HEK293 (cell line): ENCODE measurements around the gene AKAP6.

Experiments used
- CTCF ChIA-PET: fragments of 350-600 bp; formaldehyde crosslinking; extraction: SDS; loops from one replicate; lab custom pipeline; 2021; ENCODE audit warnings: antibody characterized with exemption; lab: Yijun Ruan, JAX
- POLR2A ChIA-PET: fragments of 300-600 bp; formaldehyde crosslinking; extraction: SDS; loops from one replicate; lab custom pipeline; 2020; ENCODE audit warnings: antibody characterized with exemption, inconsistent platforms; lab: Yijun Ruan, JAX
- H3K27ac ChIP-seq: fragments of 200-500 bp; sonication (Bioruptor generic); 2 replicates; pipeline ENCODE4 v1.5.1; 2014; ENCODE audit warnings: low read depth, low read length, control low read depth, inconsistent platforms; ENCODE audit errors: extremely low read depth
- H3K36me3 ChIP-seq, 2 experiments: fragments of 200-500 bp in 1 of 2; sonication (Bioruptor generic) in 1 of 2; 1 replicate in 1 of 2; 2 replicates in 1 of 2; pipeline ENCODE4 v1.5.1; 2014 to 2017; ENCODE audit warnings: inconsistent platforms in 2 of 2, low read length in 2 of 2; ENCODE audit not compliant: control insufficient read depth in 2 of 2, insufficient read depth in 1 of 2
- H3K4me1 ChIP-seq: fragments of 200-500 bp; sonication (Bioruptor generic); 2 replicates; pipeline ENCODE4 v1.5.1; 2014; ENCODE audit warnings: mild to moderate bottlenecking, low read length, inconsistent platforms; ENCODE audit not compliant: control insufficient read depth, insufficient read depth
- H3K4me3 ChIP-seq: 2 replicates; pipeline ENCODE4 v1.5.1; 2011; ENCODE audit warnings: low read depth, mild to moderate bottlenecking, control low read depth, low read length, moderate library complexity
- H3K9me3 ChIP-seq: fragments of 200-500 bp; sonication (Bioruptor generic); 2 replicates; pipeline ENCODE4 v1.5.1; 2014; ENCODE audit warnings: low read depth, low read length, inconsistent platforms; ENCODE audit not compliant: control insufficient read depth, insufficient read depth
- FEZF1 ChIP-seq: fragments of 450-650 bp; formaldehyde crosslinking; IDR thresholded peaks from 2 replicates; pipeline ENCODE4 v1.5.1; 2016; ENCODE audit warnings: missing biosample characterization, missing genetic modification characterization
- GLI2 ChIP-seq: fragments of 450-650 bp; formaldehyde crosslinking; IDR thresholded peaks from 2 replicates; pipeline ENCODE4; 2017; ENCODE audit warnings: missing biosample characterization, missing genetic modification characterization, low read depth, borderline replicate concordance
- GLIS1 ChIP-seq: fragments of 450-650 bp; formaldehyde crosslinking; IDR thresholded peaks from 2 replicates; pipeline ENCODE4 v1.5.1; 2016; ENCODE audit warnings: missing biosample characterization, missing genetic modification characterization
- KLF8 ChIP-seq: fragments of 450-650 bp; formaldehyde crosslinking; IDR thresholded peaks from 2 replicates; pipeline ENCODE4 v1.5.1; 2016; ENCODE audit warnings: missing biosample characterization, missing genetic modification characterization
- MZF1 ChIP-seq: fragments of 450-650 bp; formaldehyde crosslinking; IDR thresholded peaks from 2 replicates; pipeline ENCODE4 v1.5.1; 2017; ENCODE audit warnings: missing biosample characterization, missing genetic modification characterization, borderline replicate concordance
- PRDM6 ChIP-seq: fragments of 450-650 bp; formaldehyde crosslinking; IDR thresholded peaks from 2 replicates; pipeline ENCODE4 v1.5.1; 2017; ENCODE audit warnings: missing biosample characterization, missing genetic modification characterization
- REST ChIP-seq: fragments of 450-650 bp; formaldehyde crosslinking; IDR thresholded peaks from 2 replicates; pipeline ENCODE4 v1.5.1; 2016; ENCODE audit warnings: missing biosample characterization, missing genetic modification characterization
- ZBTB10 ChIP-seq: fragments of 450-650 bp; formaldehyde crosslinking; IDR thresholded peaks from 2 replicates; pipeline ENCODE4 v1.5.1; 2016; ENCODE audit warnings: missing biosample characterization, missing genetic modification characterization
- ZBTB17 ChIP-seq: fragments of 450-650 bp; formaldehyde crosslinking; IDR thresholded peaks from 2 replicates; pipeline ENCODE4 v1.5.1; 2016; ENCODE audit warnings: missing biosample characterization, missing genetic modification characterization
- ZFP37 ChIP-seq: fragments of 450-650 bp; formaldehyde crosslinking; IDR thresholded peaks from 2 replicates; pipeline ENCODE4 v1.5.1; 2016; ENCODE audit warnings: missing biosample characterization, missing genetic modification characterization
- ZNF112 ChIP-seq: fragments of 450-650 bp; formaldehyde crosslinking; IDR thresholded peaks from 2 replicates; pipeline ENCODE4 v1.5.0; 2017; ENCODE audit warnings: missing biosample characterization, missing genetic modification characterization
- ZNF133 ChIP-seq: fragments of 450-650 bp; formaldehyde crosslinking; IDR thresholded peaks from 2 replicates; pipeline ENCODE4 v1.5.1; 2016; ENCODE audit warnings: missing biosample characterization, missing genetic modification characterization
- ZNF146 ChIP-seq: fragments of 450-650 bp; formaldehyde crosslinking; IDR thresholded peaks from 2 replicates; pipeline ENCODE4 v1.5.1; 2016; ENCODE audit warnings: missing biosample characterization, missing genetic modification characterization
- ZNF148 ChIP-seq: fragments of 450-650 bp; formaldehyde crosslinking; IDR thresholded peaks from 2 replicates; pipeline ENCODE4 v1.5.0; 2017; ENCODE audit warnings: missing biosample characterization, missing genetic modification characterization, borderline replicate concordance
- ZNF2 ChIP-seq: fragments of 450-650 bp; formaldehyde crosslinking; IDR thresholded peaks from 2 replicates; pipeline ENCODE4 v1.5.1; 2016; ENCODE audit warnings: missing biosample characterization, missing genetic modification characterization
- ZNF341 ChIP-seq: fragments of 450-650 bp; formaldehyde crosslinking; IDR thresholded peaks from 2 replicates; pipeline ENCODE4; 2016; ENCODE audit warnings: low read depth, missing biosample characterization, missing genetic modification characterization
- ZNF416 ChIP-seq: fragments of 450-650 bp; formaldehyde crosslinking; IDR thresholded peaks from 2 replicates; pipeline ENCODE4 v1.5.1; 2016; ENCODE audit warnings: missing biosample characterization, missing genetic modification characterization
- ZNF692 ChIP-seq: fragments of 450-650 bp; formaldehyde crosslinking; IDR thresholded peaks from 2 replicates; pipeline ENCODE4 v1.5.1; 2016; ENCODE audit warnings: missing biosample characterization, missing genetic modification characterization
- ZNF837 ChIP-seq: fragments of 450-650 bp; formaldehyde crosslinking; IDR thresholded peaks from 2 replicates; pipeline ENCODE4 v1.5.1; 2016; ENCODE audit warnings: missing biosample characterization, missing genetic modification characterization
- ZSCAN30 ChIP-seq: fragments of 450-650 bp; IDR thresholded peaks from 2 replicates; pipeline ENCODE4 v1.5.1; 2018; ENCODE audit warnings: missing biosample characterization, mild to moderate bottlenecking, missing genetic modification characterization, moderate library complexity

AKAP6 gene

GRCh38 chr14:32820682-32821081 lies 491.6 kb downstream of the AKAP6 start:
- no peaks in the 10 kb centered on the region; the same call in 1 of the 2 replicates for H3K4me1 ChIP-seq
- no peak overlapping the region for H3K27ac ChIP-seq
- CTCF ChIA-PET, result no interaction called here
- TF ChIP-seq ZNF416, result no peak
- no peak for TF ChIP-seq ZNF341
- no peak for TF ChIP-seq ZBTB10 (tag by site-specific recombination)
- no peak for TF ChIP-seq ZSCAN30
- TF ChIP-seq ZNF837, result no peak
- TF ChIP-seq ZNF692, result no peak
- TF ChIP-seq GLI2 (tag by site-specific recombination), result no peak
- TF ChIP-seq ZNF112 (tag by site-specific recombination), result no peak
- TF ChIP-seq, all 188 proteins: peak for 0
- Histone ChIP-seq H3K36me3 (no peaks in the 10 kb centered on the region), H3K4me3 (no peak overlapping the region), H3K9me3 (no peaks in the 10 kb centered on the region)
- POLR2A ChIA-PET, result no interaction called here

GRCh38 chr14:32821964-32822653 lies 493.0 kb downstream of the AKAP6 start:
- POLR2A ChIA-PET, result no interaction called here
- H3K4me3 ChIP-seq, result no peak overlapping the region
- TF ChIP-seq PRDM6 (tag by site-specific recombination) (peak; percentile 39), GLIS1 (tag by site-specific recombination) (peak; percentile 88), MZF1 (tag by site-specific recombination) (peak; percentile 44; the same call in 1 of the 2 replicates), ZNF146 (tag by site-specific recombination) (no peak), FEZF1 (tag by site-specific recombination) (peak; percentile 76)
- TF ChIP-seq, all 188 proteins: peak for 4
- no peaks in the 10 kb centered on the region for H3K9me3 ChIP-seq
- H3K4me1 ChIP-seq, result no peaks in the 10 kb centered on the region; the same call in 1 of the 2 replicates
- H3K36me3 ChIP-seq, result no peaks in the 10 kb centered on the region
- CTCF ChIA-PET, result interaction anchor here (0.7 kb wide), 1 partner anchor 245 kb away, joined by 3 read pairs; no protein-coding TSS in a partner anchor
- H3K27ac ChIP-seq, result no peak overlapping the region

GRCh38 chr14:32823706-32824105 lies 494.6 kb downstream of the AKAP6 start:
- ChIA-PET CTCF (no interaction called here), POLR2A (no interaction called here)
- Histone ChIP-seq H3K27ac (no peak overlapping the region), H3K9me3 (no peaks in the 10 kb centered on the region), H3K4me3 (no peak overlapping the region), H3K4me1 (no peaks in the 10 kb centered on the region; the same call in 1 of the 2 replicates), H3K36me3 (no peaks in the 10 kb centered on the region)
- TF ChIP-seq ZNF837, result no peak
- TF ChIP-seq ZNF148 (tag by site-specific recombination), result no peak
- no peak for TF ChIP-seq ZNF2 (tag by site-specific recombination)
- no peak for TF ChIP-seq ZBTB17
- no peak for TF ChIP-seq KLF8 (tag by site-specific recombination)
- TF ChIP-seq ZFP37 (tag by site-specific recombination), result no peak
- TF ChIP-seq REST (tag by site-specific recombination), result no peak
- no peak for TF ChIP-seq ZNF133
